WTC11 (cell line): Measurements from ENCODE around the gene IRF3.
A peak's percentile ranks its signal among the peaks of the same experiment; 100 is the strongest.

Source experiments
- CTCF ChIP-seq: fragments of 200-600 bp; IDR thresholded peaks from 2 replicates; pipeline ENCODE4 v1.8.0; 2022; ENCODE audit warnings: antibody characterized with exemption
- E2F1 ChIP-seq: sonication (generic); formaldehyde crosslinking; IDR thresholded peaks from 2 replicates; pipeline ENCODE4 v1.8.0; 2022; ENCODE audit warnings: mild to moderate bottlenecking, missing genetic modification reagents
- ESRRA ChIP-seq: sonication (generic); formaldehyde crosslinking; IDR thresholded peaks from 2 replicates; pipeline ENCODE4 v1.8.1; 2022; ENCODE audit warnings: mild to moderate bottlenecking, missing genetic modification reagents, borderline replicate concordance
- ZNF219 ChIP-seq: sonication (generic); formaldehyde crosslinking; IDR thresholded peaks from 2 replicates; pipeline ENCODE4 v1.8.0; 2023; ENCODE audit warnings: missing genetic modification reagents, mild to moderate bottlenecking, borderline replicate concordance
- ZNF232 ChIP-seq: sonication (generic); formaldehyde crosslinking; IDR thresholded peaks from 2 replicates; pipeline ENCODE4 v1.8.0; 2022; ENCODE audit warnings: mild to moderate bottlenecking, missing genetic modification reagents

- TF ChIP-seq ZNF219 (CRISPR knock-in tag) (no peak), ZNF232 (CRISPR knock-in tag) (no peak), CTCF (peak; percentile 6; the same call in 1 of the 2 replicates), E2F1 (no peak), ESRRA (CRISPR knock-in tag) (no peak)
Measured at GRCh38 chr19:49690079-49690655, 24.5 kb upstream of the IRF3 start.
